Left ventricle myocardium inferior (tissue), 1 donor: ENCODE measurements around the gene RAB4A. TPM values are rescaled to one million over a fixed set of nuclear protein-coding genes. Genes with fewer than 3 reads are reported as not detected.

ENCODE experiments used
- DNase-seq: peaks from one replicate; pipeline ENCODE4 v3.0.0-alpha.2; 2020
- H3K27ac ChIP-seq: fragments of 200-600 bp; replicated peaks from 2 replicates; pipeline ENCODE4 v1.8.0; 2021
- H3K27me3 ChIP-seq: fragments of 200-600 bp; 2 replicates; pipeline ENCODE4 v1.8.0; 2021; ENCODE audit warnings: low read depth
- H3K36me3 ChIP-seq: fragments of 200-600 bp; 2 replicates; pipeline ENCODE4 v1.8.0; 2021
- H3K4me1 ChIP-seq: fragments of 200-600 bp; 2 replicates; pipeline ENCODE4 v1.8.0; 2021
- H3K4me3 ChIP-seq: fragments of 200-600 bp; 2 replicates; pipeline ENCODE4 v1.8.0; 2021; ENCODE audit warnings: mild to moderate bottlenecking, moderate library complexity
- H3K9me3 ChIP-seq: fragments of 200-600 bp; replicated peaks from 2 replicates; pipeline ENCODE4 v1.8.0; 2021
- intact Hi-C: fragments of 100-400 bp; cut with micrococcal nuclease; formaldehyde crosslinking; loops from one replicate; pipeline ENCODE4 v1.11.0; 2022
- total RNA-seq: library from RNA; stranded (reverse); fragmentation: NEBNext Ultra II Directional; extraction: Animal tissue kit (Norgen Biotek cat#: 25700); gene quantifications from one replicate; pipeline ENCODE4 v1.2.1, GENCODE V29; 2021
- TF ChIP-seq, protein P1 (sequence below): fragments of 200-600 bp; IDR thresholded peaks from 2 replicates; pipeline ENCODE4 v1.8.0; 2021; ENCODE audit warnings: antibody characterized with exemption, mild to moderate bottlenecking, borderline replicate concordance
- donor health status: DM: no; HTN: yes; CAD: no; lungs with severe emphysema.

The RAB4A gene
- total RNA-seq, 1 donor from 2014 or later = 132 TPM

DNA sequence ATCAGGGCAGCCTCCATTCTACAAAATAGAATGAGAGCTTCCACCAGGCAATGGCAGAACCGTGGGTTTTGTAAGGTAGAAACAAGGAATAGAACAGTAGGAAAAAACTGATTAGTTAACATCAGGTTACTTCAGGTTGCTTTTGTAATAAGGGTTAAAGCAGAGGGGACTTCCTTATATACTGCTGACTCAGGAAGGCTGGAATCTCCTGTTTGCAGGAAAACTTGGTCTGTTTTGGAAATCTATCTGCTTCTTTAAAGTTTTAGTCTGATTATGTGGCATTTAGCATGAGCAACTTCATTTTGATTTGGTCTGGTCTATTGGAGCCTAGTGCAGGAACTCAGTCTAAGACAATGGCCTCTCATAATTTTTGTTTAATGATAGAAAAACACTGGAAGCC, 32.7 kb upstream of the RAB4A start:
- Histone ChIP-seq H3K27ac (no peak overlapping the region), H3K36me3 (no peaks in the 10 kb centered on the region), H3K27me3 (no peaks in the 10 kb centered on the region), H3K4me1 (peaks cover 4% of the 10 kb centered on the region), H3K4me3 (no peak overlapping the region), H3K9me3 (peaks cover 6% of the 10 kb centered on the region)
- intact Hi-C loops = loop anchor here (10.0 kb wide), 1 partner anchor 573 kb away; no protein-coding TSS in a partner anchor
- DNase-seq = no peak
- TF ChIP-seq, protein P1, sequence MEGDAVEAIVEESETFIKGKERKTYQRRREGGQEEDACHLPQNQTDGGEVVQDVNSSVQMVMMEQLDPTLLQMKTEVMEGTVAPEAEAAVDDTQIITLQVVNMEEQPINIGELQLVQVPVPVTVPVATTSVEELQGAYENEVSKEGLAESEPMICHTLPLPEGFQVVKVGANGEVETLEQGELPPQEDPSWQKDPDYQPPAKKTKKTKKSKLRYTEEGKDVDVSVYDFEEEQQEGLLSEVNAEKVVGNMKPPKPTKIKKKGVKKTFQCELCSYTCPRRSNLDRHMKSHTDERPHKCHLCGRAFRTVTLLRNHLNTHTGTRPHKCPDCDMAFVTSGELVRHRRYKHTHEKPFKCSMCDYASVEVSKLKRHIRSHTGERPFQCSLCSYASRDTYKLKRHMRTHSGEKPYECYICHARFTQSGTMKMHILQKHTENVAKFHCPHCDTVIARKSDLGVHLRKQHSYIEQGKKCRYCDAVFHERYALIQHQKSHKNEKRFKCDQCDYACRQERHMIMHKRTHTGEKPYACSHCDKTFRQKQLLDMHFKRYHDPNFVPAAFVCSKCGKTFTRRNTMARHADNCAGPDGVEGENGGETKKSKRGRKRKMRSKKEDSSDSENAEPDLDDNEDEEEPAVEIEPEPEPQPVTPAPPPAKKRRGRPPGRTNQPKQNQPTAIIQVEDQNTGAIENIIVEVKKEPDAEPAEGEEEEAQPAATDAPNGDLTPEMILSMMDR = no peak

DNA sequence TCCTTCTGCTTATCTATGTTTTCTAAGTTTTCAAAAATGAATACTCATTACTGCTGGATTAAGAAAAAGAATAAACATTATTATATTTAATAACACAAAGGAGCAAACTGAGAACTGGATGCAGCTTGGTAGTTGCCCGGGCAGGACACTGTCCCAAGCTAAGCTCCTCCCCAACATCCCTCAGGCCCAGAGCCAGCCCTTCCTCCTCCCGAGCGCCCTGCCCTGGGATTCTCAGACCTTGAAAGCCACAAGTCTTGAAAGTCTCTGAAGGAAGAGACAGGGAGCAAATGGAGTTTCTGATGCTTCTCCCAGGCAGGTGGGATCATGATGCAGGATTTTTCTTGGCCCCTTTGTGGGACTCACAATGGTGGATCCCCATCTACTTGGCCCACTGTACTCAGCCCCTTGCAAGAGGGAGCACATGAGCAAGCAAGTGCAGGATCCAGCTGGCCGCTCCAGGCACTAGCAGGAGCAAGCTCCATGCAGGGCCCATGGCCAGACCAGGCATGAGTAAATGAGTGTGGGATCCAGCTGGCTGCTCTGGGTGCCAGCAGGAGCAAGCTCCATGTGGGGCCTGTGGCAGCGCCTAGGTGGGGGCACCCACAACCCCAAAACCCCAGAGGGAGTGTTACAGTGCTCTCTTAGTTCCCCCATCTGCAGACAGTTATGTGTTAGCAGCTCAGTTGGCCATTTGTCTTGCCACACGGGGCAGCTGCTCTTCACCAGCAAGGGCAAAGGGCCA, 32.1 kb upstream of the RAB4A start:
- H3K4me1 ChIP-seq = peaks cover 4% of the 10 kb centered on the region
- H3K27me3 ChIP-seq = no peaks in the 10 kb centered on the region
- no peak overlapping the region for H3K27ac ChIP-seq
- DNase-seq = no peak
- peaks cover 12% of the 10 kb centered on the region for H3K9me3 ChIP-seq
- H3K4me3 ChIP-seq = no peak overlapping the region
- H3K36me3 ChIP-seq = no peaks in the 10 kb centered on the region
- TF ChIP-seq, protein P1 = no peak
- intact Hi-C loops = loop anchor here (10.0 kb wide), 1 partner anchor 574 kb away; no protein-coding TSS in a partner anchor

DNA sequence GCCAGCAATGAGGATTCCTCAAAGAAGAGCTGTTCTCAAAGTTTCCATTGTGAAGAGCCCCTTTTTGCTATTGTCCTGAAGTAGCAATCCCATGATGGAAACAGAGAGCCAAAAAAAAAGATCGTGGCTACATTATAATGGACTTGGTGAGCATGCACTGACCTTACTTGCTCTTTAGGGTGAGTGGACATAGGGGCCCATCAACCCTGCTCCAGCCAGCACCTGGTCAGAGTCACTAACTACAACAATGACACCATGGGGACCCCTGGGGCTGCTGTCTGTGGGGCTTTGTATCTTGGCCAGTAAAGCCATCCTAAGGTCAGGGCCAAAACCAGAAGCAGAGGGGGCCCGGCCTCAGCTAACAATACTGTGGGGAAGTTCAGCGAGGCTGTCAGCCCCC, 30.4 kb upstream of the RAB4A start:
- Histone ChIP-seq H3K27ac (no peak overlapping the region), H3K9me3 (peaks cover 25% of the 10 kb centered on the region), H3K4me1 (peaks cover 4% of the 10 kb centered on the region), H3K27me3 (no peaks in the 10 kb centered on the region), H3K4me3 (no peak overlapping the region), H3K36me3 (no peaks in the 10 kb centered on the region)
- intact Hi-C loops = no loop called here
- no peak for DNase-seq
- TF ChIP-seq, protein P1 = no peak

DNA sequence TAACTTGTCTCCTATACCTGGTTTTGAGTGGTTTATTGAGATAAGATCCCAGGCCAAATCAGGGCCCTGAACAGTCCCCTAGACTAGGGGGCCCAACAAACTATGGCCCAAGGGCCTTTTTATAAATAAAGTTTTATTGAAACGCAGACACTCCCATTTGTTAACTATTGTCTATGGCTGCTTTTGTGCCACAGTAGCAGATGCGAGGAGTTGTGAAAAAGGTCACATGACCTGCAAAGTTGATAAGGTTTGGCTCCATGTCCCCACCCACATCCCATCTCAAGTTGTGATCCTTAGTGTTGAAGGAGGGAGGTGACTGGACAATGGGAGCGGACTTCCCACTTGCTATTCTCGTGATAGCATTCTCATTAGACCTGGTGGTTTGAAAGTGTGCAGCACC, 29.5 kb upstream of the RAB4A start:
- intact Hi-C loops = no loop called here
- no peaks in the 10 kb centered on the region for H3K36me3 ChIP-seq
- H3K9me3 ChIP-seq = peaks cover 25% of the 10 kb centered on the region
- TF ChIP-seq, protein P1 = no peak
- no peak overlapping the region for H3K27ac ChIP-seq
- no peaks in the 10 kb centered on the region for H3K27me3 ChIP-seq
- peaks cover 4% of the 10 kb centered on the region for H3K4me1 ChIP-seq
- no peak for DNase-seq
- no peak overlapping the region for H3K4me3 ChIP-seq

DNA sequence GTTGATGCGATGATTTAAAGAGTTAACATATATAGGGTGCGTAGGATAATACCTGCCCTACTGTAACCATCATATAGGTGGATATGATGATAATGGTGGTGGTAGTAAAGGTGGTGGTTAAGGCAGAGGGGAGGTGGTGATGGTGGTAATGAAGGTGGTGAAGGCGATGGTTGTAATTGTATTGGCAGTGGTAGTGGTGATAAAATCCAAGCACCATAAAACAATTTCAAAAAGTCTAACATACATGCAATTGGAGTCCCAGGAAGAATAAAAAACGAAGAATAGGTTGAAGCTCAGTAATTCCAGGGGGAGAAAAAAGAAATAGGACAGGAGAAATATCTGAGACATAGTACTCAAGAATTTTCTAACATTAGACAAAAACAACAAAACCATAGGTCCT, 27.3 kb upstream of the RAB4A start:
- Histone ChIP-seq H3K27me3 (no peaks in the 10 kb centered on the region), H3K4me3 (no peak overlapping the region), H3K36me3 (no peaks in the 10 kb centered on the region), H3K27ac (no peak overlapping the region), H3K4me1 (no peaks in the 10 kb centered on the region), H3K9me3 (peaks cover 25% of the 10 kb centered on the region)
- intact Hi-C loops = no loop called here
- TF ChIP-seq, protein P1 = no peak
- no peak for DNase-seq
